Muscle layer of duodenum (tissue), 2 donors: ENCODE measurements around the gene GRIA2.

Source experiments
- H3K27ac ChIP-seq: one replicate; pipeline ENCODE4 v1.7.0; 2013; ENCODE audit warnings: mild to moderate bottlenecking, low read length
- H3K27me3 ChIP-seq: one replicate; pipeline ENCODE4 v1.7.0; 2013; ENCODE audit warnings: low read depth, mild to moderate bottlenecking, control low read depth, low read length
- H3K36me3 ChIP-seq, 2 donors: one replicate each; pipeline ENCODE4 v1.7.0; 2013; ENCODE audit warnings: low read length in 2 of 2, control low read depth in 1 of 2, mild to moderate bottlenecking in 1 of 2; ENCODE audit not compliant: insufficient read depth in 2 of 2, control insufficient read depth in 1 of 2
- H3K4me1 ChIP-seq, 2 donors: one replicate each; pipeline ENCODE4 v1.7.0; 2013; ENCODE audit warnings: low read length in 2 of 2, mild to moderate bottlenecking in 2 of 2, control low read depth in 1 of 2, moderate library complexity in 1 of 2; ENCODE audit not compliant: insufficient read depth in 2 of 2, control insufficient read depth in 1 of 2
- H3K4me3 ChIP-seq, 2 donors: one replicate each; pipeline ENCODE4 v1.7.0; 2013; ENCODE audit warnings: low read length in 2 of 2, low read depth in 1 of 2, mild to moderate bottlenecking in 1 of 2
- H3K9me3 ChIP-seq, 2 donors: one replicate each; pipeline ENCODE4 v1.7.0; 2013; ENCODE audit warnings: low read length in 2 of 2, control low read depth in 1 of 2, mild to moderate bottlenecking in 1 of 2; ENCODE audit not compliant: control insufficient read depth in 1 of 2
- donor health status: healthy.

Gene GRIA2

GRCh38 chr4:157303471-157303960, 83.0 kb downstream of the GRIA2 start:
- no peaks in the 10 kb centered on the region for H3K36me3 ChIP-seq
- no peaks in the 10 kb centered on the region for H3K27me3 ChIP-seq
- H3K9me3 ChIP-seq = no peaks in the 10 kb centered on the region

GRCh38 chr4:157304769-157305168, 84.2 kb downstream of the GRIA2 start:
- H3K27me3 ChIP-seq = no peaks in the 10 kb centered on the region
- H3K36me3 ChIP-seq = no peaks in the 10 kb centered on the region
- H3K27ac ChIP-seq = no peak overlapping the region
- H3K9me3 ChIP-seq = no peaks in the 10 kb centered on the region
- H3K4me3 ChIP-seq = no peak overlapping the region
- no peaks in the 10 kb centered on the region for H3K4me1 ChIP-seq

More at GRCh38 chr4:157303471-157303960, 83.0 kb downstream of the GRIA2 start:
- H3K4me3 ChIP-seq = no peak overlapping the region
- H3K27ac ChIP-seq = no peak overlapping the region
- H3K4me1 ChIP-seq = no peaks in the 10 kb centered on the region

GRCh38 chr4:157312702-157313101, 92.2 kb downstream of the GRIA2 start:
- Histone ChIP-seq H3K4me1 (no peaks in the 10 kb centered on the region), H3K27me3 (no peaks in the 10 kb centered on the region), H3K36me3 (no peaks in the 10 kb centered on the region), H3K27ac (no peak overlapping the region), H3K9me3 (no peaks in the 10 kb centered on the region), H3K4me3 (no peak overlapping the region)

GRCh38 chr4:157314906-157315305, 94.4 kb downstream of the GRIA2 start:
- no peaks in the 10 kb centered on the region for H3K4me1 ChIP-seq
- no peaks in the 10 kb centered on the region for H3K36me3 ChIP-seq
- no peaks in the 10 kb centered on the region for H3K9me3 ChIP-seq
- no peak overlapping the region for H3K4me3 ChIP-seq
- H3K27me3 ChIP-seq = no peaks in the 10 kb centered on the region
- no peak overlapping the region for H3K27ac ChIP-seq

- Histone ChIP-seq H3K27me3 (no peaks in the 10 kb centered on the region), H3K27ac (no peak overlapping the region), H3K9me3 (no peaks in the 10 kb centered on the region), H3K4me3 (no peak overlapping the region), H3K4me1 (no peaks in the 10 kb centered on the region), H3K36me3 (no peaks in the 10 kb centered on the region)
Observed at GRCh38 chr4:157315968-157316367, 95.4 kb downstream of the GRIA2 start.

- H3K4me1 ChIP-seq = no peaks in the 10 kb centered on the region
- no peak overlapping the region for H3K27ac ChIP-seq
- no peaks in the 10 kb centered on the region for H3K27me3 ChIP-seq
- no peaks in the 10 kb centered on the region for H3K36me3 ChIP-seq
- H3K9me3 ChIP-seq = no peaks in the 10 kb centered on the region
- H3K4me3 ChIP-seq = no peak overlapping the region
Observed at GRCh38 chr4:157320092-157320491, 99.6 kb downstream of the GRIA2 start.

- Histone ChIP-seq H3K27me3 (no peaks in the 10 kb centered on the region), H3K36me3 (no peaks in the 10 kb centered on the region), H3K27ac (no peak overlapping the region), H3K4me1 (no peaks in the 10 kb centered on the region), H3K9me3 (no peaks in the 10 kb centered on the region), H3K4me3 (no peak overlapping the region)
Observed at GRCh38 chr4:157327666-157328065, 107.1 kb downstream of the GRIA2 start.

GRCh38 chr4:157357887-157358286, 137.4 kb downstream of the GRIA2 start:
- no peaks in the 10 kb centered on the region for H3K36me3 ChIP-seq
- H3K4me1 ChIP-seq = no peaks in the 10 kb centered on the region
- no peak overlapping the region for H3K4me3 ChIP-seq
- H3K9me3 ChIP-seq = no peaks in the 10 kb centered on the region
- H3K27ac ChIP-seq = no peak overlapping the region
- H3K27me3 ChIP-seq = no peaks in the 10 kb centered on the region

- no peak overlapping the region for H3K27ac ChIP-seq
- no peaks in the 10 kb centered on the region for H3K9me3 ChIP-seq
- H3K4me1 ChIP-seq = no peaks in the 10 kb centered on the region
- H3K4me3 ChIP-seq = no peak overlapping the region
- H3K36me3 ChIP-seq = no peaks in the 10 kb centered on the region
- no peaks in the 10 kb centered on the region for H3K27me3 ChIP-seq
Observed at GRCh38 chr4:157358439-157358838, 137.9 kb downstream of the GRIA2 start.

- no peak overlapping the region for H3K4me3 ChIP-seq
- no peaks in the 10 kb centered on the region for H3K27me3 ChIP-seq
- H3K36me3 ChIP-seq = no peaks in the 10 kb centered on the region
- H3K27ac ChIP-seq = no peak overlapping the region
- H3K9me3 ChIP-seq = no peaks in the 10 kb centered on the region
- H3K4me1 ChIP-seq = no peaks in the 10 kb centered on the region
Observed at GRCh38 chr4:157358851-157359250, 138.3 kb downstream of the GRIA2 start.

GRCh38 chr4:157363360-157363759, 142.8 kb downstream of the GRIA2 start:
- Histone ChIP-seq H3K4me3 (no peak overlapping the region), H3K27ac (no peak overlapping the region), H3K9me3 (no peaks in the 10 kb centered on the region), H3K4me1 (no peaks in the 10 kb centered on the region), H3K36me3 (no peaks in the 10 kb centered on the region), H3K27me3 (no peaks in the 10 kb centered on the region)

GRCh38 chr4:157372154-157372553, 151.6 kb downstream of the GRIA2 start:
- H3K4me1 ChIP-seq = no peaks in the 10 kb centered on the region
- H3K27ac ChIP-seq = no peak overlapping the region
- H3K4me3 ChIP-seq = no peak overlapping the region

More at GRCh38 chr4:157372154-157372553, 151.6 kb downstream of the GRIA2 start:
- Histone ChIP-seq H3K27me3 (no peaks in the 10 kb centered on the region), H3K36me3 (no peaks in the 10 kb centered on the region), H3K9me3 (no peaks in the 10 kb centered on the region)
